Left renal pelvis (tissue), 4 donors: ENCODE data around the gene THAP5. TPM values are rescaled to one million over a fixed set of nuclear protein-coding genes. Genes with fewer than 3 reads are reported as not detected.
"Not testable (repeated sequence)": the region's sequence is repeated elsewhere in the genome, so short reads cannot be mapped to it uniquely, and the experiment has no call there.

ENCODE experiments used
- DNase-seq, 4 donors: peaks; one replicate each; pipeline ENCODE4 v3.0.0-alpha.2; 2013; ENCODE audit warnings: low read depth in 4 of 4, low spot score in 3 of 4
- polyA plus RNA-seq, 4 donors: library from polyadenylated mRNA; unstranded; fragments of 120-200 nt; gene quantifications; one replicate each; pipeline ENCODE4 v1.2.1, GENCODE V29; 2013; ENCODE audit not compliant: insufficient read length in 4 of 4

THAP5 gene
- polyA plus RNA-seq, 4 donors, result 32.6 to 44.4 (median 38.5) TPM

DNA sequence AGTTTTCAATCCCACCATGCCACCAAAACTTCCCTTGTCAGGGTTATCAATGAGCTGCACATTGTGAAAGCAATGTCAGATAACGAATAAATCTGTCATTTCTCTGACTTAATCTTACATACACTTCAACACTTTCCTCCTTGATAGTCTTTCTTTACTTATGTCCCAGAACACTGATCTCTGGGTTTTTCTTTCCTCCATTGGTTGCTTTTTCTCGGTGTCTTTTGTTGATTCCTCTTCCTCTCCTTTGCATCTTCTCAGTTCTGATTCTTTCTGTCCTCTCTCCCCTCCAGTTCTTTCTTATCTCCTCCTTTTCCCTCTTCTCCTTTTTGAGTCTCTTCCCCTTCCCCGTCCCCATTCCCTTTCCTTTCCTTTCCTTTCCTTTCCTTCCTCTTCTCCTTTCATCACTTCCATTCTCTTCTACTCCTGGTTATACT is 16.8 kb upstream of the THAP5 start:
- DNase-seq, result no peak

DNA sequence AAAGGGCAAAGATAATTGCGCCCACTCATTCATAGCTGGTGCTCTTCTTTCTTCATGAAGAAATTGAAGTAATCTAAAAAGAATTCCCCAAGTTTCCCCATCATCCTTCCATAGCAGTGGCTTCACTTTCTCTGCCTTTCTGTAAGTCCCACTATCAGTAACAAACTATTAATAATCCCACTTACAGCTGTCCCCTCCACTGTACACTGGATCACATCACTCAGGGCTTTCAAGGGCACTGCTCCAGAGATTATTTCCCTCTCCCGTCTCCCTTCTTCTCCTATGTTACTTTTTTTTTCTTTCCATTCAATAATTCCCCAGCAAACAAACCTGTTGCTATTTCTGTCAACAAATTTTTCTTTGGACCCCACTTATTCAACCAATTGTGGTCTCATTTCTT is 16.3 kb upstream of the THAP5 start:
- DNase-seq, result no peak

DNA sequence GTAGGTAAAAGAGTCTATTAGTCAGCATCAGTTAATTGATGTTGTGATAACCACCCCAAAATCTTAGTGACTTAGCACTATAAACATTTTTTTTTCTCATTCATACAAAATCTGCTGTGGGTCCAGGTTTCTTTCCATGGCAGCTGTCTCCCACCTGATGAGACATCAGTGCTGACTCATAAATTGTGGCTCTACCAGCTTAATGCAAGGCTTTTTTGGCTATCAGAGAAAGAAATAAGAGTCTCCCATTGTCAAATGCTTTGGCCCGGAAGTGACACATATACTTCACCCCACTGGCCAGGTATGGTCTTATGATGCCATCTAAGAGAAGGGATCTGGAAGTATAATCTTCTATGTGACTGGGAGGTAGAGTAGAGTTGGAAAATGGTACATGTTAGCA is 14.7 kb upstream of the THAP5 start:
- DNase-seq, result no peak

DNA sequence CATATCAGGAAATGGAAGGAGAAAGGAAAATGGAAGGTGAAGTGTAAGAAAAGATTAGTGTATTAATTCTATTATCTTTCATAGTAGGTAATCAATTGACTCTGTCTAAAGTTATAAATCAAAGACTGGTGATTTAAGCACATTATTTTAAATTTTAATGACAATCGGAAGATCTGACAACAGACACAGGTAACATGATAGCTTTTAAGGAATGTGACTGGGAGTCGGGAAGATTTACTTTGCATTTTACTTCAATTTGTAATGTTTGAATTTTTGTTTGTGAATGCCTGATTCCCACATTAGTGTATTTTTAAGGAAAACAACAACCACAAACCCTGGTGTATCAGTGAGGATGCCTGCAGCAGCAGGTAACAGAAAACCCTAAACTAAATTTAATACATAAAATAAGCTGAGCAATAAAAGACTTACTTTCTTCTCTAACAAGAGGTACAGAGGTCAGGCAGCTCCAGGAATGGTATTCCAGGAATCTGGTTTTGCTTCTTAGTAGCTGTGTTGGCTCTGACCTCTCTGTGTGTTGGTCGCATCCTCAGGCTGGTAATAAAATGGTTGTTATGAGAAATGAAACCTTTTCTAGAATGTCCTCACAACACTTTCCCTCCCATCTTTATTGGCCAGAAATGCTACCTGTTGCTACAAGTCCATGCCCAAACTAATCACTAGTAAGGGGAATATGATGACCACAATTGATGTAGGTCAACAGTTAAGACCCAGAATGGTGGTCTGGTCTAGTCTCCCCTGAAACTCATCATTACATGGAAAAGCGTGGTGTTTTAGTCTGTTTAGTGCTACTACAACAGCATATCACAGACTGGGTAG is 12.4 kb upstream of the THAP5 start:
- DNase-seq, result no peak

DNA sequence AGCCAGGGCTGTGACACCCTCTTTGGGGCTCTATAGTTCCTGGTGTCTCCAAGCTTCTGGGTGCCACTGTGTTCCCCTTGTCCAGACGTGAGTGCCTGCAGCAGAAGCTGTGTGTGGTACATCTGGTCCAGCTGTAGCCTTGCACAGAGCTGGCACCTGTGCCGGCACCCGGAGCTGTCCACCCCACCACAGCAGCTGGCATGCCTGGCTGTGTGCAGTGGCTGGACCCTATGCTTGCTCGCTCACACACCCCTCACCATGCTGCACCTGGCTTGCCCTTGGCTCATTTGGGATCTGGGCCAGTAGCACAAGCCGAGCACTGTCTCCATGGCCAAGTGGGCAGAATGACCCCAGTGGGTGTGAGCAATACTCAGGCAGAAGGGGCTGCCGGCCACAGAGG is 10.8 kb upstream of the THAP5 start:
- DNase-seq, result no peak

DNA sequence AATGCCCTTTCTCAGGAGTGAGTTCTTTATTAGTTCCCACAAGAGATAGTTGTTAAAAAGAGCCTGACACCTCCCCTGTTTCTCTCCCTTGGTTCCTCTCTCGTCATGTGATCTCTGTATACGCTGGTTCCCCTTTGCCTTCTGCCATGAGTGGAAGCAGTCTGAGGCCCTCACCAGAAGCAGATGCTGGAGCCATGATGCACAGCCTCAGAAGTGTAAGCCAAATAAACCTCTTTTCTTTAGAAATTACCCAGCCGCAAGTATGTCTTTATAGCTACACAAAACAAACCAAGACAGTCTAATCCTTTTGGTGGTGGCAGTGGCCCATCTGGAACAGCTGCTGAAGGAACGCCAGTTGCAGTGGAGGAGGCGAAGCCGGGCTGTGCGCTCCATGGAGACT is 9.4 kb upstream of the THAP5 start:
- DNase-seq, result no peak

DNA sequence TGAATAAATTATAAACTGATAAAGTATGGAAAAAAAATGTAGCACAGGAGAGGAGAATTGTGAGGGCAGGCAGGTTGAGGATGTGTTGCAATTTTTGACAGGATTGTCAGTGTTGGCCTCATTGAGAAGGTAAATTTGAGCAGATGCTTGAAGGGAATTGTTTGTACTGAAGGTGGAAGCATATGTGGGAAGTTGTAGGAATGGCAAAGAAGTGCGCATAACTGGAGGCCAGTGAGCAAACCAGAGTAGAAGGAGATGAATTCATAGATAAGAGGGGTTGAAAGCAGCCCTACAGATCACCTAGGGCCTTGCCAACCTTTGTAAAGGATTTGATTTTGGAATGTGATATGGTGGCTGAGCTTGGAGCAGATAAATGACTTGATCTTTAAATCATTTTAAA is 6.6 kb upstream of the THAP5 start:
- no peak for DNase-seq

DNA sequence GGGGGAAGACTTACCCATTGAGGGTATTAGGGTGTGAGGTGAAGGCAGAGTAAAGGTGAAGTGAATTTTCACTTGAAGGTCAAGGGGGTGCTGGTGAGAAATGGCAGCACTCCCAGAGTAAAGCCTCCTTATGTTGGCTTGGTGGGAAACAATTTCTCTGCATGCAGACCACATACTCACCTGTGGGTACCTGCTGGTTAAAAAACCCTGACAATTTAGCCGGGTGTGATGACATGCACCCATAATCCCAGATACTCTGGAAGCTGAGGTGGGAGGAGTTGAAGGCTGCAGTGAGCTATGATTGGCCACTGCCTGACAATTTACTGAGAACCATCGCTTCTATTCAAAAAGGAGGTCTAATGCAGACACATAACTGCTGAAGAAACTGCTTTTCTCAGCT is 5.7 kb upstream of the THAP5 start:
- DNase-seq, result no peak

DNA sequence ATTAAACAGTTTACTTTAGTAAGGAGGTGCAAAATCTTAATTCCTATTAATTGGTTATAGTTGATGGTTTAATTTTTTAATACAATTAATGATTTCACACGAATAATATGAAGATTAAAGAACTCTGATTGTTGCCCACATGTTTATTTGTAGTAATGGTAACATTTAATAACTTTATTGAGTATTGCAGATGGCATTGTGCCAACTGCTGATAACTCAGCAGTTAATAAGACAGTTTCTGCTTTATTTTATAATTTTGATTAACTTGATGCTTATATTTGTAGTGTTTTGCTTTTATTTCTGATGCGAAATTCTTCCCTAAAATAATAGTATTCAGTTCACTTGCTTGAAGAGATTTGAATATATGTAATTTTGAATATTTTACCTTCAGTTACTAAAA is 3.0 kb upstream of the THAP5 start:
- no peak for DNase-seq

DNA sequence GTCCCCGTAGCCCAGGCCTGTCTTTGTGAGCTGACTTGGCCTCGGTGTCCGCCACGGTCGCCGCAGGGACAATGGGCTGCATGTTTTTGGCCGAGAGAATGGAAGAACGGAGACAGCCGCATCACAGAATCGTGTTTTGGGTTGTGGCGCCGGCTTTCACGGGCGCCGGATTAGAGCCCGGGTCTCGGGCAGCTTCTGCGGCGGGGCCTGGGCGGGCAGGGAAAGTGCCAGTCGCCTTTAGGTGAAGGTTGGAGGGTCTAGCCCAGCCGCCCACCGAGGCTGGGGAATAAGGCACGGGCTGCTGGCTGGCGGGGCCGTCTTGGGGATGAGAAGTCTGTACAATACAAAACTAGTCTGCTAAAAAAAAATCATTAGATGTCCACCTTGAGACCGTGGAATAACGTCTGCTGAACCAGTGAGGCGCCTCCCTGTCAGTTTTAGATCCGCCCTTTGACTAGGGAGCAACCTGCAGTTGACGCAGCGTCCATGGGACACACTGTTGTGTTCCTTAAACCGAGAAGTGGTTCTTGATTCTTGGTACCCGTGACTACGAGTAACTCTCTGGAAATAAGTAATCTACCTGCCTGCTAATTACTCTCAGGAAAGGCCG is 745 bp upstream of the THAP5 start:
- peak in 1 of 4 donors; percentile 35 for DNase-seq

DNA sequence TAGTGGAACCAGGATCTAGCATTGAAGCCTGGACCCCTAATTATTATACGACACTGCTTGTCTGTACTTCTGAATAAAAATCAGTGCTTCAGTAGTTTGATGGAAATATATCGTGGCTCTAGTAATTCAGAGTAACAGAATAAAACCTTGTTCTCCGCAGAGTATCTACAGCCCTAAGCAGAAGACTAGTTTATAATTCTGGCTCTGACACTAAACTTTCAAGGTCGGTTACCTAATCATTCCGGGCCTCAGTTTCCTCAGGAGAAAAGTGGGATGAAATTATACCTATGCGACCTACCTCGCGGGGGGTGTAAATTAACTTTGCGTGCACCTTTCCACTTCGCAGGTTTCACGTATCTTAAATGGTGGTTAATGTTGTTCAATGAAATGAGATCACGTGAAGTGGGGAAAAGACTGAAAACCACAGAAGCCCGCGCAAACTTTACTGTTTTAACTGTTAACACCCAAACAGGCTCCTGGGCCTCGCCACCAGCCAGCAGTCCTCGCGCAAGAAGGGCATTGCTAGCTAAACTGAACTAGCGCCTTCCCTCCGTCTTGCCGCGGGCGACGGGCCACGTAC is 615 bp downstream of the THAP5 start:
- no peak for DNase-seq

DNA sequence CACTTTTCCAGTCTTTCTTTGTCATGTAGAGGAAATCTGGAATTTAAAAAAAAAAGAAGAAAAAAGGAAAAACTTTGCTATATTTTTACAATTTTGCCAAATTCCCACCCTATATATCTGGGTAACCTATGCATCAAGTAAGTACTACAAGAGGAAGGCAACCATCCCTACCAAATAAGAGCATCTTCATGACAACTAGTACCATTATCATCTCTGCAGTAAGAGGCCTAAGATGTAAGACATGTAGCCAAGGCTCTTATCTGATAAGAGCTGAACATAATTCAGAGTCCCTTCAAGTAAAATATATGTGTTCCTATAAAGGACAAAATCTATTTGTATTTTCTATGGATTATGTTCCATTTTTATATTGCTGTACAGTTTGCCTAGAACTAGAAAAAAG is 3.5 kb downstream of the THAP5 start:
- no peak for DNase-seq

DNA sequence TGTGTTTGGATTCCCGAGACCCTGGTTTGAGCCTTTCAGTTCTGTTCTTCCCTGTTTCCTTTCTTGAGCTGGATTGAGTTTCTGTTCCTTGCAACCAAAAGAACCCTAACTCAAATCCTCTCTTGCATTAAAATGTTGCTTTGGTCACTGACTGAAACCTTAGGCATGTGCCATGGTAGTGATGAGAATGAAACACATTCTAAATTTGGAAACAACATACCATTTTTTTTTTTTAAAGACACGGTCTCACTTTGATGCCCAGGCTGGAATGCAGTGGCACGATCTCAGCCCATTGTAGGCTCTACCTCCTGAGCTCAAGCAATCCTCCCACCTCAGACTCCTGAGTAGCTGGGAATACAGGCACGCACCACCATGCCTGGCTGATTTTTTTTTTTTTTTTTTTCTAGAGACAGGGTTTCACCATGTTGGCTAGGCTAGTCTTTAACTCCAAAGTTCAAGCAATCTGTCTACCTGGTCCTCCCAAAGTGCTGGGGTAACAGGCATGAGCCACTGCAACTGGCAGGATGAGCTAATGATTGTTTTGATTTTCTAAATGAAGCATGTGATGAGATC is 8.4 kb downstream of the THAP5 start:
- no peak for DNase-seq

DNA sequence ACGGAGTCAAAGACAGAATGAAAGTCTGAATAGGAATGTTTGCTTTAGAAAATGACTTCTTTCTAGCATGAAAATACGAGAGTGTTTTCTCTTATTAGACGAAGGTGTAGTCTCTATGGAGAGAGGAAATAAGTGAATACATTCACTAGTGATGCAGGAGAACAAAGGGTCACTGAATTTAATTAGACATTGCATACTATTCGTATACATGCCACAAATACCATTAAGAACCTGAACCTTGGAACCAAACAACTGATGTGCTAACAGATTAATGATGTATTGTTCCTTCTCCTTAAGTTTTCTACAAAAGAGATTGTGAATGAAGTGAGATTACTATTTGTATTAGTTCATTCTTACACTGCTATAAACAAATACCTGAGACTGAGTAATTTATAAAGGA is 10.3 kb downstream of the THAP5 start:
- no peak for DNase-seq

DNA sequence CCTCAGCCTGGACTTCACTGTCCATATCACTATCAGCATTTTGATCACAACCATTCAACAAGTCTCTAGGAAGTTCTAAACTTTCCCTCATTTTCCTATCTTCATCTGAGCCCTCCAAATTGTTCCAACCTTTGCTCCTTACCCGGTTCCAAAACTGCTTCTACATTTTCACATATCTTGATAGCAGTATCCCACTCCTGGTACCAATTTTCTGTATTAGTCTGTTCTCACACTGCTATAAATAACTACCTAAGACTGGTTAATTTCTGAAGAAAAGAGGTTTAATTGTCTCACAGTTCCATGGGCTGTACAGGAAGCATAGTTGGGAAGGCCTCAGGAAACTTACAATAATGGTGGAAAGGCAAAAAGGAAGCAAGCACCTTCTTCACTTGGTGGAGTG is 11.9 kb downstream of the THAP5 start:
- DNase-seq, result no peak

DNA sequence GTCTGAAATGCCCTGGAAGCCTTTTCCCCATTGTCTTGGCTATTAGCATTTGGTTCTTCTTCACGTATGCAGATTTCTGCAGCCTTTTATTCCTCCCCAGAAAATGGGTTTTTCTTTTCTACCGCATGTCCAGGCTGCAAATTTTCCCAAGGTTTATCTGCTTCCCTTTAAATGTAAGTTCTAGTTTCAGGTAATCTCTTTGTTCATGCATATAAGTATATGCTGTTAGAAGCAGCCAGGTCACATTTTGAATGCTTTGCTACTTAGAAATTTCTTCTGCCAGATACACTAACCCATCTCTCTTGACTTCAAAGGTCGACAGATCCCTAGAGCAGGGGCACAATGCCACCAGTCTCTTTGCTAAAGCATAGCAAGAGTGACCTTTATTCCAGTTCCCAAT is 12.3 kb downstream of the THAP5 start:
- no peak for DNase-seq

DNA sequence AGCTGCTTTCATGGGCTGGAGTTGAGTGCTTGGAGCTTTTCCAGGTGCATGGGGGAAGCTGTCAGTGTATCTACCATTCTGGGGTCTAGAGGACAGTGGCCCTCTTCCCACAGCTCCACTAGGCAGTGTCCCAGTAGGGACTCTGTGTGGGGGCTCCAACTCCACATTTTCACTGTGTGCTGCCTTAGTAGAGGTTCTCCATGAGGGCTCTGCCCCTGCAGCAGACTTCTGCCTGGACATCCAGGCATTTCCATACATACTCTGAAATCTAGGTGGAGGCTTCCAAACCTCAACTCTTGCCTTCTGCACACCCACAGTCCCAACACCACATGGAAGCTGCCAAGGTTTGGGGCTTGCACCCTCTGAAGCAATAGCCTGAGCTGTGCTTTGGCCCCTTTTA is 12.8 kb downstream of the THAP5 start:
- DNase-seq, result not testable (repeated sequence)

DNA sequence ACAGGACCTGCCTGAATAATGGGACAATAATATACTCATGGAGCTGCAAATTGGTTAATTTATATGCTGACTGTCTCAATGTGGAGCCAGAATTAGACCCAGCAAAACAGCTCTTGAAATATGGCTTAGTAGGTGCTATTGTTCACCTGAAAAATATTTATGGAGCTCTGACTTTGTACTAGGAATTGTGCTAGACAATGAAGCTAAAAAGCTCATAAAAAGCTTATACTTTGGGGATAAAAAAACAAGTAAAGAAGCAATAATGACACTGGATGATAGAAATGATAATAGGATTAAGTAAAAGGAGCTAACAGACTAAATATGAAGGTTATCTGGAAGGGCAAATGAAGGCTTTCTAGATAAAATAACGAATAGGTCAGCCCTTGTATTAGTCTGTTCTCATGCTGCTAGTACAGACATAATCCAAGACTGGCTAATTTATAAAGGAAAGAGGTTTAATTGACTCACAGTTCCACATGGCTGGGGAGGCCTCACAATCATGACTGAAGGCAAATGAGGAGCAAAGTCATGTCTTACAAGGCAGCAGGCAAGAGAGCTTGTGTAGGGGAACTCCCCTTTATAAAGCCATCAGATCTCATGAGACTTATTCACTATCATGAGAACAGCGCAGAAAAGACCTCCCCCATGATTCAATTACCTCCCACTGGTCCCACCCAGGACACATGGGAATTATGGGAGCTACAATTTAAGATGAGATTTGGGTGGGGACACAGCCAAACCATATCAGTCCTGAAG is 21.2 kb downstream of the THAP5 start:
- not testable (repeated sequence) for DNase-seq

DNA sequence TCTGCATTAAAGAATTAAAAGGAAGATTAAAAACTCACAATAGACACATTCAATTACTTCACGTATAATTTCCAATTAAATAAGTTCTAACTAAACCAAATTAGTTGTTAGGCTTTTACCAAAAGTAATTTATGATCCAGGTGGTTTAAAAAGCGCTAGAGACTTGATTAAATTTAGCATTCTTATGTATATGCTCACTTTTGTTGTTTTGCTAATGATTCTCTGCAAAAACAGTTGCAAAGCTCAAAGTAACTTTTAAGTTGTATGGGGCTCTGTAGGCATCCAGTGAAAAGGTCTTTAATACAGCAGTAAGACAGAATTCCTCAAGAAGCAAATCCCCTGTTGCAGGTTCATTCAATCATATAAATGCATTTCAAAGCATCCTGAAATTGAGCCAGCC is 28.0 kb downstream of the THAP5 start:
- DNase-seq, result no peak

DNA sequence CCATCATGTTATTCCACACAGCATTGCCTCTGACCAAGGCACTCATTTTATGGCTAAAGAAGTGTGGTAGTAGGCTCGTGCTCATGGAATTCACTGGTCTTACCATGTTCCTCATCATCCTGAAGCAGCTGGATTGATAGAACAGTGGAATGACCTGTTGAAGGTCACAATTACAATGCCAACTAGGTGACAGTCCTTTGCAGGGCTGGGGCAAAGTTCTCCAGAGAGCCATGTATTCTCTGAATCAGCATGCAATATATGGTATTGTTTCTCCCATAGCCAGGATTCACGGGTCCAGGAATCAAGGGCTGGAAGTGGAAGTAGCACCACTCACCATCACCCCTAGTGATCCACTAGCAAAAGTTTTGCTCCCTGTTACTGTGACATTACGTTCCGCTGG is 30.8 kb downstream of the THAP5 start:
- not testable (repeated sequence) for DNase-seq

DNA sequence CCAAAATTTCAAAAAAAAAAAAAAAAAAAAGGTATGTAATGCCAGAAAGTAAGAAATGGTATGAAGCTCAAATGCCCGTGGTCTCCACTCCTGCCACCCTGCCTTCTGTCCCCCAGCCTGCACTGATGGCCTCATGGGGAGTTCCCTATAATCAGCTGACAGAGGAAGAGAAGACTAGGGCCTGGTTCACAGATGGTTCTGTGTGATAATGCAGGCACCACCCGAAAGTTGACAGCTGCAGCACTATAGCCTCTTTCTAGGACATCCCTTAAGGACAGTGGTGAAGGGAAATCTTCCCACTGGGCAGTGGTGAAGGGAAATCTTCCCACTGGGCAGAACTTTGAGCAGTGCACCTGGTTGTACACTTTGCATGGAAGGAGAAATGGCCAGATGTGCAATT is 31.3 kb downstream of the THAP5 start:
- DNase-seq, result not testable (repeated sequence)
